HG02623 (cell line): ENCODE data around the gene ZNF597.

ENCODE experiments used
- ATAC-seq: cut with Tn5 transposase; IDR thresholded peaks from one replicate; pipeline ENCODE4 v1.9.1; 2021; ENCODE audit warnings: moderate library complexity; ENCODE audit not compliant: unreplicated experiment

The ZNF597 gene, protein sequence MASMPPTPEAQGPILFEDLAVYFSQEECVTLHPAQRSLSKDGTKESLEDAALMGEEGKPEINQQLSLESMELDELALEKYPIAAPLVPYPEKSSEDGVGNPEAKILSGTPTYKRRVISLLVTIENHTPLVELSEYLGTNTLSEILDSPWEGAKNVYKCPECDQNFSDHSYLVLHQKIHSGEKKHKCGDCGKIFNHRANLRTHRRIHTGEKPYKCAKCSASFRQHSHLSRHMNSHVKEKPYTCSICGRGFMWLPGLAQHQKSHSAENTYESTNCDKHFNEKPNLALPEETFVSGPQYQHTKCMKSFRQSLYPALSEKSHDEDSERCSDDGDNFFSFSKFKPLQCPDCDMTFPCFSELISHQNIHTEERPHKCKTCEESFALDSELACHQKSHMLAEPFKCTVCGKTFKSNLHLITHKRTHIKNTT

DNA sequence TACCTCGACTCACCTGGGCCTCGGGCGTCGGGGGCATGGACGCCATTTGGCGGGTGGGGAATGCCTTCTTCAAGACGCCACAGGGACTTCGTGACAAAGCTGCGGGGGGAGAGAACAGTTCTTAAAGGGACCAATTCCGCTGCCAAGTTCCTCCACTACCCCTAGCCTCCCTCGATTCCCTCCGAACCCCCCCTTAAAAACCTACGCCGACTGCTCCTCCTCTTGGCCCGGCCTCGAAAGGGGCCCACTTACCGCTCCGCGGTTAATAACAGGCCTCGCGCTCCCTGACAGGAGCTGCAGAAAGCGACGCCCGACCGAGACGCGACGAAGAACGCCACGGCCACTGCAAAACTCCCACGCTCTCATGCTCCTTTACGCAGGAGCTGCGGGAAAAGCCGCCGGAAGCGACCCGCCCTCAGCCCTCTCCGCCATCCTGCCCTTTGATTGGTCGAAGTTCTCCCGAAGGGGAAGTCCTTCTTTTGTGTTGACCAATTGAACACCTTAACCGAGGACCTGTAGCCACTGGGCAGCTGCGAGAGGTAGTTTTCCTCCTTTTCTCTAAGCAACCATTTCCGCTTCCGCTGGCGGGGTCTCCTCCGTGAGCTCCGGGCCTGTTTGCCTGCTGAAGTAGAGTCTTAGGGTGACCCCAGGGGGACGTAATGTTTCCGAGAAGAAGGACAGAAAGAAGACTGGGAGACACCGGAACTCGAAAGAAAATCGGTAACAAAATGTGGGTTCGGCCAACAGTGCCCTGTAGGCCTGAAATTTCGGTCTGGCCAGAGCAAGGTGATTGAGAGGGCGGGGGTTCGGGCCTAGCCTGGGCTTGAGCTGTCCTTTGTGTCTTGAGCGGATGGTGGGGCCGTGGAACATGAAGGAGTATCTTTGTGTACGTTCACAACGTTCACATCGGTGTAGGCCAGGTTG, at the start of gene ZNF597, which contains the start of gene NAA60:
TSS of gene ZNF597 (minus strand) at position 397 of the 924 bp plus-strand sequence. CDS start at position 46, 351 bp downstream.
TSS of gene NAA60 (plus strand) at position 573 of the 924 bp plus-strand sequence. CDS start 32,548 bp downstream, outside the sequence.
- ATAC-seq: peak; percentile 76

GRCh38 chr16:3492356-3492755, 49.1 kb upstream of the ZNF597 start:
- ATAC-seq: no peak

GRCh38 chr16:3490911-3491629, 47.8 kb upstream of the ZNF597 start:
- no peak for ATAC-seq

DNA sequence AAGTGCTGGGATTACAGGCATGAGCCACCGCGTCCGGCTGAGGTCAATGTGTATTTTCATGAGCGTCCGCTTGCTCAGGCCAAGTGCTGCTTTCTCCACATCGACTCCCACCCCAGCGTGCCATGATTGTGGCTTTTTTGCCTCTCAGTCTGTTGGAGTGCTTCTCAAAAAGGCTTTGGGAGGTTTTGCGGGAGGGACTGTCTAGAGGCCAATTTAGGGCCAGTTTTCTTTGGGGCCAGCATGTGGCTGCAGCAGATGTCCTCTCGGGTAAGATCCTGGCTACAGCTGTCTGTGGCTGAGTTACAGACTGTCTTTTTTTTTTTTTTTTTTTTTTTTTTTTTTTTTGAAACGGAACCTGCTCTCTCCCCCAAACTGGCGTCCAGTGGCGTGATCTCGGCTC, 45.5 kb upstream of the ZNF597 start:
- ATAC-seq: no peak

DNA sequence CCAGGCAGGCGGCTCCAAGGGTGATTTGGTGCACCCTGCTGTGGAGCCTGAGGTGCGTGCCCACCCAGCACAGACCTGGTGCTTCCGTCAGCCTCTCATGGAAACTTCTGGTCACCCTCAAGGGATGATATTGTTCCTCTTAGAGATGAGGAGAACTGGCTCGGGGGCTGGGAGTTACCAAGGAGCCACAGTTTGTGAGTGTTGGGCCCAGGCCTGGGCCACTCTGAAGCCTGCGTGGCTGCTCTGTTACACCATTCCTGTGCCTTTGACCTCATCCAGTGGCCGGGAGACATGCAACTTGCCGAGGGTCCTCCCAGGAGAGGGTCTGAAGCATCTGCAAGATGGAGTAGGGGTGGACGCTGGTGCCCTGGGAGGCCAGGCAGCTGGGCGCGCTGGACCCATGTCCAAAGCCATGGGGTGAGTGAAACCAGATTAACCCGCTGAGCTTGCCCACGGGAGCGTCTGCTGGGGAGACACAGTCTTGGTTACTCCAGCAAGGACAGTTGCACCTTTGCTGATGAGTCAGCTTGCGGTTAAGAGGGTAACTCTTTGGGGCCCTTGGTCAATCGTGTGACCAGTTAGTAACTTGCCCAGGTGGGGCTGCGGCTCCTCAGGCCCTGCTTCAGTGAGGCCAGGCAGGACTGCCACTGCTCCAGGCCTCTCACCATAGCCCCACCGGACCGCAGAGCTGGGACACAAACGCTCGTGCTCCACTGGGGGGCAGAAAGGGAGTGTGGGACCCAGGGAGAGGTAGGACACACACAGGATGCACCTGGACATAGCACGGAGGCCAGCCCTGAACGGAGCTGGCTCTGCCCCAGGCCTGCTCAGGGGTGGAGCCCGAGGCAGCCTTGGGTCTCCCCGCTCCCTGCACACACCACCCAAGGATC, 44.5 kb upstream of the ZNF597 start:
- no peak for ATAC-seq

- ATAC-seq: no peak
Observed at GRCh38 chr16:3486506-3487215, 43.4 kb upstream of the ZNF597 start.

GRCh38 chr16:3485821-3486505, 42.7 kb upstream of the ZNF597 start:
- no peak for ATAC-seq

DNA sequence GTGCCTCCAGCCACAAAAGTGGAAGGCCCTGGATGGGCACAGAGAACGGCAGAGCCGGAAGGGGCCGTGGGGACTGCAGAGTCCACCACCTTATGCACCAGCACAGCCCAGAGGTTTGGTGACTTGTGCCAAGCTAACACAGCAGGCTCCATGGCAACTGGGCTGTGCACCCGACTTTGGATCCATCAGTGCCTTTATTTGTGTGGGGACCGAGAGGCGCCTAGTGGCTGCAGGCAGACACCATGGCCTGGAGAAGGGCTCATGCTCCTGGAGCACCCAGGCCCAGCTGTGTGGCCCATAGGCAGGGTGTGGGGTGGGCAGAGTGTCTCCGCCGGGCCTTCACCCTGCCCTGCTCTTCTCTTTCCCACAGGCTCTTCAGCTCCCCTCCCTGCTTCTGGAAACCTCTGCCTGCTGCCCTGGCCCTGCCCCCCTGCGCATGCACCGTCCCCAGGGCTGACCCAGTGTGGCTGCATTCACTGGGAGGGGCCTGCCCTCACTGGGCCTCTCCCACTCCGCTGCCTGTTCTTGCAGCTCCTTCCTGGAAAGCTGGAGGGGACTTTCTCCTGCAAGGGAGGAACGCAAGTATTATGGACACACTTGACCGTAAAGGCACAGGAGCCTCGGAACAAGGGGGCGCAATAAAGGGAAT, 41.9 kb upstream of the ZNF597 start:
- ATAC-seq: no peak

- no peak for ATAC-seq
Observed at GRCh38 chr16:3484318-3485096, 41.2 kb upstream of the ZNF597 start.

GRCh38 chr16:3482659-3483241, 39.4 kb upstream of the ZNF597 start:
- no peak for ATAC-seq

DNA sequence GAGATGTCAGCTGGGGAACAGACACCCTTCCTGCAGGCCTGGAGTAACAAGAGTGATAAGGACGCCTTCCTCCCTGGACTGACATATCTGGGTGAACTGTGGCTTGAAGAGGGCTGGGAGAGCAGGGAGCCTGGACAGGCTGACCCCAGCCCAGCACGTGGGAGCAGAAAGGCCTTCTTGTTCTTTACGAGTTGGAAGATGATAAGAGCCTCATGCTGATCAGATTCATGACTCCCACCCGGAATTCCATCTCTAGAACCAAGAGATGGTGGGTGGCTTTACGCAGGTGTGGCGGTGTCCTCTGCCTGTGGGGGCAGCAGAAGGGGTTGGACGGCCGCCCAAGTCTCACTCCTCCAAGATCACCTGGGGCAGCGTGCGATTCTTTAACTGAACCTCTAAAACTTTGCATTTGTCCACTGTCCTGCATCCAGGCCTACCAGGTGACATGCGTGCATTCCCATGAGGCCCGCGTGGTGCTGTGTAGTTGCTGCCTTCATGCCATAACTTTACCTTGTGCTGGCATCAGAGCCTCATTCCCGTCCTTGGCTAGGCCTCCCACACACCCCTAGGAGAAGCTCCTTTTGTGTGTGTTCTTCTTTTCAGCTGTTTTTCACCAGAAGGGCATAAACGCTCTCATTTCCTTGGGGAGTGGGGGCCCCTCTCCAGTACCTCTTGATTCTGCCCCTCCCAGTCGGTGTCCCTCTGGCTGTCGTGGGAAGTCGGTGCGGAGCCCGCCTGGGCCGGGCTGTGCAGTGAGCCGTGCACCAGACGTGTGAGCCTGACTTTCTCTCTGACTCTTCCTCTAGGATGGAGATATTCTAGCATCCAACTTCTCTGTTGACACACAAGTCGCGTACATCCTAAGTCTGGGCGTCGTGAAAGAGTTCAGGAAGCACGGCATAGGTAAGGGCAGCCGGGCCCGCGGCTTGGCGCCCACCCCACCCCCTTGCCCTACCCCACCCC, 38.7 kb upstream of the ZNF597 start:
- no peak for ATAC-seq

DNA sequence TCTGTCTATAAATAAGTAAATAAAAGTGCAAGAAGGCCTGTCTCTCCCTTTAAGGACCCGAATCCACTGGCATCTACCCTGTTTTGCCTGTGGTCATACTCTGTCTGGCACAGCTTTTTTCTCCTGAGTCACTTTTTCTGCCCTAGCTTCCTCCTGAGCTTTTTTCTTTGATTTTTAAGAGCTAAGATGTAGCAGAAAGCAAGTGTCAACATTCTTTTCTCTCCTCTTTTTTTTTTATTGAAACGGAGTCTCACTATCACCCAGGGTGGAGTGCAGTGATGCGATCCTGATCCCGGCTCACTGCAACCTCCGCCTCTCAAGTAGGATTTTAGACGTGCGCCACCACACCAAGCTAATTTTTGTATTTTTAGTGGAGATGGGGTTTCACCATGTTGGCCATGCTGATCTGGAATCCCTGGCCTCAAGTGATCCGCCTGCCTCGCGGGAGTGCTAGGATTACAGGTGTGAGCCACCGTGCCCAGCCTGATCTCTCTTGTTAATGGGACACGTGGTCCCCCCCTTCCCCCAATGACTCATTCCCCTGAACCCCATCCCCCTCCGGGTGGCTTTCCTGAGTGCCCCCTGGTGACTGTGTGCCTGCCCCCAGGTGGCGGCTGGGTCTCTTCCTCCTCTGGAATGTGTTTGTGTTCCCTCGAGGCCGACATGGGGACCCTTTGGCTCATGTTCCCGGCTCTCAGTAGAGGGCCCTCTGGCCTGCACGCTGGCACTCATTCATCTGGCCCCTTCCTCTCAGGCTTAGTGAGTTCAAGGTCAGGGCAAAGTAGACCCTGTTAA, 37.8 kb upstream of the ZNF597 start:
- no peak for ATAC-seq

DNA sequence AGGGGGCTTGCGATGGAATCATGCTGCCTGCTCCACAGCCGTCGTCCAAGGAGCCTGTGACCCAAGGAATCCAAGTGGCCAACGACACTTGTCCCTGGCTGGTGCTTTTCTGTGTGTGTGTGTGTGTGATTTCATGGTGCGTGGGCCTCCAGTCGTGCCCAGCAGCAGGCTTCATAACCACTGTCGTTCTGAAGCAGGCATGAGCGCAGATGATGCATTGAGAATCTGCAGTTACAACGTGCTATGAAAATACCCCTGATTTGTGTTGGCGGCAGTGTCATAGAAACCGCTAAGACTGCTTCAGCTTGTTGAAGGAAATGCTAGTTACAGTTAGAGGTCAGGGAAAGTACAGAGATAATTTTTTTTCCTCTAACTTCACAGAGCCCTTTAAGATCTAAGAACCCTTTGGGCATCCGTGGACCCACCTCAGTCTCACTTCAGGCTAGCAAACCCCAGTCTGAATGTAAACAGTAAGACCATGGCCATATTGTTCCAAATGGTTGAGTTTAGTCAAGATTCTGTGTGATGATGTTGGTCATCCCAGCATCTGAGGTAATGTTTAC, 36.4 kb upstream of the ZNF597 start:
- no peak for ATAC-seq

- no peak for ATAC-seq
Observed at GRCh38 chr16:3478242-3478925, 35.1 kb upstream of the ZNF597 start.
